OCI-LY3 (cell line): Measurements from ENCODE around the gene KAZN.

ENCODE experiments used
- H2AFZ ChIP-seq: fragments of 200-600, 300-600 bp; shearing (Covaris generic); 2 replicates; pipeline ENCODE4 v1.6.0; 2014; ENCODE audit warnings: antibody characterized with exemption, low read depth, low read length
- H3K27ac ChIP-seq: fragments of 200-600, 300-600 bp; sonication (generic); 2 replicates; pipeline ENCODE4 v1.5.1; 2014; ENCODE audit warnings: mild to moderate bottlenecking, low read length, moderate library complexity, mixed read lengths
- H3K27me3 ChIP-seq: fragments of 200-600, 300-600 bp; sonication (generic); 2 replicates; pipeline ENCODE4 v1.6.1; 2014; ENCODE audit warnings: low read depth, low read length, mixed read lengths
- H3K36me3 ChIP-seq: fragments of 200-600, 300-600 bp; sonication (generic); replicated peaks from 2 replicates; pipeline ENCODE3; 2014; ENCODE audit warnings: low read depth, low read length, mixed read lengths
- H3K4me1 ChIP-seq: fragments of 300-600, 200-600 bp; sonication (generic); 2 replicates; pipeline ENCODE4 v1.6.1; 2014; ENCODE audit warnings: low read length, mixed read lengths
- H3K4me2 ChIP-seq: fragments of 200-600, 300-600 bp; sonication (generic); 2 replicates; pipeline ENCODE4 v1.6.1; 2014; ENCODE audit warnings: low read length, mixed read lengths
- H3K4me3 ChIP-seq: fragments of 300-600, 200-600 bp; sonication (generic); 2 replicates; pipeline ENCODE4 v1.5.1; 2014; ENCODE audit warnings: antibody characterized with exemption, mild to moderate bottlenecking, low read length, moderate library complexity
- H3K79me2 ChIP-seq: fragments of 300-600, 200-600 bp; shearing (Covaris generic); 2 replicates; pipeline ENCODE4 v1.6.1; 2014; ENCODE audit warnings: mild to moderate bottlenecking, low read length, mixed read lengths
- H3K9ac ChIP-seq: fragments of 300-600, 200-600 bp; shearing (Covaris generic); 2 replicates; pipeline ENCODE4 v1.6.0; 2014; ENCODE audit warnings: mild to moderate bottlenecking, low read length, moderate library complexity
- H3K9me3 ChIP-seq: fragments of 200-600, 300-600 bp; shearing (Covaris generic); 2 replicates; pipeline ENCODE4 v1.6.1; 2014; ENCODE audit warnings: low read length, mixed read lengths; ENCODE audit not compliant: insufficient read depth
- H4K20me1 ChIP-seq: fragments of 200-600, 300-600 bp; sonication (generic); 2 replicates; pipeline ENCODE4 v1.6.1; 2016; ENCODE audit warnings: low read length, mixed read lengths; ENCODE audit not compliant: insufficient read depth
- CTCF ChIP-seq: fragments of 200-600, 300-600 bp; sonication (generic); IDR thresholded peaks from 2 replicates; pipeline ENCODE4 v1.5.1; 2014; ENCODE audit warnings: antibody characterized with exemption, low read length, low read depth
- EZH2phosphoT487 ChIP-seq: fragments of 200-600 bp; shearing (Covaris generic); IDR thresholded peaks from 2 replicates; pipeline ENCODE4 v1.6.1; 2018; ENCODE audit warnings: antibody characterized with exemption, mixed run types, low read depth

Gene KAZN

GRCh38 chr1:14623090-14623489, 24.6 kb downstream of the KAZN start:
- Histone ChIP-seq H3K4me2 (no peak overlapping the region), H4K20me1 (no peaks in the 10 kb centered on the region), H3K27me3 (no peaks in the 10 kb centered on the region), H3K4me3 (no peak overlapping the region), H3K27ac (no peak overlapping the region), H3K36me3 (no peaks in the 10 kb centered on the region), H3K79me2 (no peaks in the 10 kb centered on the region), H3K4me1 (no peaks in the 10 kb centered on the region), H3K9ac (no peak overlapping the region), H3K9me3 (no peaks in the 10 kb centered on the region), H2AFZ (no peak overlapping the region)
- TF ChIP-seq CTCF (no peak), EZH2phosphoT487 (no peak)

DNA sequence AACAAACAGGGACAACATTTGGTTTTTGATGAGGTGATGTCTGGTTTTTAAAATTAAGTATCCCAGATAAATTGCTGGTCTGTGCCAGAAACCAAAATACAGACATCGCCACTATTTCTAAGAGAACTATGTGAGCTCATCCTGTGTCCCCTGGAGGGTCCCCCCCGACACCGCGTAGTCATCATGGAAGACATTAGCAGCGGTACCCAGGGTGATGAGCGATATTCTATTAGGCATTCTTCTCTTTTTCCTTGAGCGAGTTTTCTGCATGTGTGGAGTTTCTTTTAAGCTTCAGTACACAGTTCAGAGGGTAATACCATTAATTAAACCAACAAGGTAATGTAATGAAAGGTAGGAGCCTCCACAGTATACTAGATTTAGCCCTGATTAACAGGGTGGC, 26.5 kb downstream of the KAZN start:
- Histone ChIP-seq H3K36me3 (no peaks in the 10 kb centered on the region), H3K9me3 (no peaks in the 10 kb centered on the region), H2AFZ (no peak overlapping the region), H3K4me1 (no peaks in the 10 kb centered on the region), H3K27me3 (no peaks in the 10 kb centered on the region), H4K20me1 (no peaks in the 10 kb centered on the region), H3K4me3 (no peak overlapping the region), H3K27ac (no peak overlapping the region), H3K4me2 (no peak overlapping the region), H3K79me2 (no peaks in the 10 kb centered on the region), H3K9ac (no peak overlapping the region)
- TF ChIP-seq EZH2phosphoT487 (no peak), CTCF (no peak)

DNA sequence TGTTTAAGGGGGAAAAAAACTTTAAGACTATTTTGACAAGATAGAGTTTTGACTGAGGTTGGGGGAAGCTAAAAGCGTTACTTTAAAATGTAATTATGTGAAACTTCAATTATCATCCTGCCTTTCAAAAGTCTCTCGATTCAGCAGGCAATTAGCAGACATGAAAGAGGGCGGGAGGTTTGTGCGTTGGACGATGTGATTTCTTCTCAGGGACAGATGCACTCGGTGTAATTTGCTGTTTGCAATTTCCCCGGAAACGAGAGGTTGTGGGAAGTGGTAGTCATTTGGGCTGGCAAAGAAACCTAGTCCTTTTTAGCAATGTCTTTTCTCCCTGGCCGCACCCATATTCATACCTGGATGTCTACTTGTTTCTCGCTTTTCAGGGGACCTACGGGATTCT, 27.1 kb downstream of the KAZN start:
- no peaks in the 10 kb centered on the region for H3K79me2 ChIP-seq
- H3K4me1 ChIP-seq, result no peaks in the 10 kb centered on the region
- no peaks in the 10 kb centered on the region for H4K20me1 ChIP-seq
- H3K27ac ChIP-seq, result no peak overlapping the region
- H3K27me3 ChIP-seq, result no peaks in the 10 kb centered on the region
- no peaks in the 10 kb centered on the region for H3K9me3 ChIP-seq
- H2AFZ ChIP-seq, result no peak overlapping the region
- no peak overlapping the region for H3K9ac ChIP-seq
- no peaks in the 10 kb centered on the region for H3K36me3 ChIP-seq
- H3K4me3 ChIP-seq, result no peak overlapping the region
- no peak overlapping the region for H3K4me2 ChIP-seq
- TF ChIP-seq EZH2phosphoT487, result no peak
- TF ChIP-seq CTCF, result no peak

GRCh38 chr1:14625996-14626395, 27.5 kb downstream of the KAZN start:
- Histone ChIP-seq H3K4me1 (no peaks in the 10 kb centered on the region), H3K9me3 (no peaks in the 10 kb centered on the region), H3K27me3 (no peaks in the 10 kb centered on the region), H2AFZ (no peak overlapping the region), H3K9ac (no peak overlapping the region), H3K79me2 (no peaks in the 10 kb centered on the region), H3K27ac (no peak overlapping the region), H4K20me1 (no peaks in the 10 kb centered on the region), H3K4me3 (no peak overlapping the region), H3K4me2 (no peak overlapping the region), H3K36me3 (no peaks in the 10 kb centered on the region)
- TF ChIP-seq CTCF (no peak), EZH2phosphoT487 (no peak)
